Middle frontal gyrus (tissue), 1 donor: Measurements from ENCODE around the gene PPP2R5C.

Experiments used
- DNase-seq: peaks from one replicate; pipeline ENCODE4 v3.0.0-alpha.2; 2015; ENCODE audit warnings: low spot score; ENCODE audit errors: extremely low spot score

PPP2R5C gene

GRCh38 chr14:101839661-101840060 is 78.2 kb downstream of the PPP2R5C start:
- no peak for DNase-seq

- no peak for DNase-seq
Observed at GRCh38 chr14:101840649-101841369, 79.3 kb downstream of the PPP2R5C start.

DNA sequence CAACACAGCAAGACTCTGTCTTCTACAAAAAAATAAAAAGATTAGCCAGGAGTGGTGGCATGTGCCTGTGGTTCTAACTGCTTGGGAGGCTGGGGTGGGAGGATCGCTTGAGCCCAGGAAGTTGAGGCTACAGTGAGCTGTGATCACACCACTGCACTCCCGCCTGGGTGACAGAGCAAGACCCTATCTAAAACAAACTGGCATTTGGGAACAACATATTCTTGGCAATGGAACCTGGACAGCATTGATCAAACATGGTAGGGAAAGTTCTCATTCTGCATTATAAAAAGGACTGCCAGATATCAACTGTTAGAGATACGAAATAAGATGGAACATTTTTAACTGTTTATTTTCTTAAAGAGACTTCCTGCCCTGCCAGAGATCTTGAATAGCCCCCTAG is 81.5 kb downstream of the PPP2R5C start:
- no peak for DNase-seq

DNA sequence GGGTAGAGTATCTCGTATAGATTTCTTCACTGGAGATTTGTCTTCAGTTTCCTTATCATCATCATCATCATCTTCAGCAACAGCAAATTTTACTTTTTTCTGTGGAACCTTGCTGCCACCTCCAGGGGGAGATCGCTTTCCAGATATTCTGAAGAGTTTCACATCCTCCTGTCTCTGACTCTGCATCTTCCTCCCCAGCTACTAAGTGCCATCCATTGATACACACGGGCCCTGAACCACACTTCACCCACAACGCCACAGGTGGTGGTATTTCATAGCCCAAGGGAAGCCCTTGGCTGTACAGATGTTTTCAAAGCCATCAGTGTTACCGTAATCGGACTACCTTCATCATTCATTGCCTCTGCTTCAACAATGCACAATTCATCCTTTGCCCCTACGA is 82.2 kb downstream of the PPP2R5C start:
- DNase-seq = no peak

DNA sequence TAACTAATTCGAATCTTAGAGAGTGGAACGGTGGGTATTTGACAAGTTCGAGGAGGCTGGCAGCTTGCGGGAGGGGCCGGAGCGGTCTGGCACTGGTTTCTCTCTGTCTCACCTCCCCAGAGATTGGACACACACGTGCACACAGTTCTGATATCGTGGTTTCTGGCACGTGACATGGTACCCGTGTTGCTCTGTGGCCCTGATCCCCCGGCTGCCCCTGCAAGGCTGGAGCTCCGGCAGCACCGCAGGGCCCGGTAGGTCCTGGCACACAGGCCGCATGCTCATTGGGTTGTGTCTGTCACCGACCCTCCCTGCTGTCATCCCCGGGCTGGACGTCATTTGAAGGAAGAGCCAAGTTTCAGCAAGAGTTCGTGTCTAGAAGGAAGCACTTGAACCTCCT is 82.7 kb downstream of the PPP2R5C start:
- DNase-seq = no peak

DNA sequence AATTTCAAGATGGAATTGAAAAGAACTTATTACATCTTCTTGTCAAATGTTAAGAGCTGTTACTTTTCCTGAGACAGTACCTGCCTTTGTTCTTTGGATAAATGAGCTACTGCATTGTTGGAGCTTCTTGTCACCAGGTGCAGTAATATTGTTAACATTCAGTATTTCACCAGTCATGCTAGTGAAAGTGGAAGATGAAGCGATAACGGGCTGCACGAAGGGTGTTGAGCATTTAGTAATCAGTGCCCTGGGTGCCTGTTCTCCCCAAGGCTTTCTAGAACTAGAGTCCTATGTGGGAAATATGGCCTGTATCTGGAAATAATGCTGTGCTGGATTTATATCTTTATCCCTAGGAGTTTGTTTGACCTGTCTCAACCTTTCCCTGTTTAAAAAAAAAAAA is 83.2 kb downstream of the PPP2R5C start:
- no peak for DNase-seq

- no peak for DNase-seq
Observed at GRCh38 chr14:101845496-101845895, 84.0 kb downstream of the PPP2R5C start.

DNA sequence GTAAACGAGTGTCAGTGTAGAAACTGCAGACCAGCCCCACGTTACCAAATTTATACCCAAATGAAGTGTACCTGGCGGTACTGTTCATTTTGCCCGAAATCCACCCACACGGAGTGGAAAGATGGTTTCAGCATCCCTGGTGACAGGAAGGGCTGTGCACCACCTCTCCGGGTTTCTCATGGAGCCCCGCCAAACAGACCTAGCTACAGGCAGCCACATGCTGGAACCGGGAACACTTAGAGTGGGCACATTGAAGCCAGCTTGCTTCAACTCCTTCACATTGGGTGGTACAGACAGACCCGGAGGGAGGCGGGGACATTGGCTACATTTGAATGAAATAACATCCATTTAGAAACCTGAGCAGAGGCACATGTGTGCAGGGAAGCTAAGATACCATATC is 84.4 kb downstream of the PPP2R5C start:
- no peak for DNase-seq

GRCh38 chr14:101849125-101849524 is 87.6 kb downstream of the PPP2R5C start:
- no peak for DNase-seq

DNA sequence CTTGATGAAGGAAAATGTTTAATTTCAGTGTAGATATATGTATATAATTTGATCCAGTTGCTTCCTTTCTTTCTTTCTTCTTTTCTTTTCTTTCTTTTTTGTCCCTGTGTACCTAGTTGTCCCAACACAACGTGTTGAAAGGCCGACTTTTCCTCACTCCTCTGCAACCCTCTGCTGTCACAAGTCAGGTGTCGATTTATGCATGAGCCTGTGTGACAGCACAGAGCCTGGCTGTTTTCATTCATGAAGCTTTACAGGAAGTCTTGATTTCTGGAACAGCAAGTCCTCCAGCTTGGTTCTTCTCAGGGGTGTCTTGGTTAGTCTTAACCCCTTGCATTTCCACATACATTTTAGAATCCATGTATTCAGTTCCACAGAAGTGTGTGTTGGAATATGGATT is 88.1 kb downstream of the PPP2R5C start:
- DNase-seq = no peak

DNA sequence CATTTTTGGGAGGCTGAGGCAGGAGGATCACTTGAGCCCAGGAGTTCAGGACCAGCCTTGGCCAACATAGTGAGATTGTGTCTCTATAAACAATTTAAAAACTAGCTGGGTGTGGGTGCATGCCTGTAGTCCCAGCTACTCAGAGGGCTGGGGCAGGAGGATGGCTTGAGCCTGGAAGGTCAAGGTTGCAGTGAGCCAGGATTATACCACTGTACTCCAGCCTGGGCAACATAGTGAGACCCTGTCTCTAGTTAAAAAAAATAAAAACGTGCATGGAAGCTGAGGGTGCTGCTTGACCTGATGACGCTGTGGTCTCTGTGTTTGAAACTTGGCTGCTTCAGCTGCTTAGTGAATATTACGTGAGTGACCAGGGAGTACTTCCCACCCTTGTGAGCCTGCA is 89.7 kb downstream of the PPP2R5C start:
- DNase-seq = no peak

- DNase-seq = no peak
Observed at GRCh38 chr14:101851736-101852405, 90.4 kb downstream of the PPP2R5C start.

DNA sequence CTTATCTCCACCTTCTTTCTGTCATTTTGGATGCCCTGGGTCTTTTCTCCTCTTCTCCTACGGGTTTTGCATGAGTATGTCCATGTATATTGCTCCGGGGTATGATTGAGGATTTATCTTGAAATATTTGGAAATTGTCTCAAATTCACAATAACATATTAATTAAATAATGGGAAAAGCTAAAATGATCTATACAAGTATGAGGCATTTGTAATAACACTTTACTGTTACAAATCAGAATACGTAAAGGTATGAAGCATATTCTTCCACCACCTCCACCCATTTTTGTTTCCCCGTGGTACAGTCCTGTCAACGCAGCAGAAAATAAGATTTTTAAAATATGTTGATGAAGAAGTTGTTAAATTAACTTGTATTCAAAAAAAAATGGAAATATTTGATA is 91.3 kb downstream of the PPP2R5C start:
- no peak for DNase-seq

- no peak for DNase-seq
Observed at GRCh38 chr14:101853455-101854018, 92.0 kb downstream of the PPP2R5C start.

GRCh38 chr14:101854366-101854765 is 92.9 kb downstream of the PPP2R5C start:
- no peak for DNase-seq

DNA sequence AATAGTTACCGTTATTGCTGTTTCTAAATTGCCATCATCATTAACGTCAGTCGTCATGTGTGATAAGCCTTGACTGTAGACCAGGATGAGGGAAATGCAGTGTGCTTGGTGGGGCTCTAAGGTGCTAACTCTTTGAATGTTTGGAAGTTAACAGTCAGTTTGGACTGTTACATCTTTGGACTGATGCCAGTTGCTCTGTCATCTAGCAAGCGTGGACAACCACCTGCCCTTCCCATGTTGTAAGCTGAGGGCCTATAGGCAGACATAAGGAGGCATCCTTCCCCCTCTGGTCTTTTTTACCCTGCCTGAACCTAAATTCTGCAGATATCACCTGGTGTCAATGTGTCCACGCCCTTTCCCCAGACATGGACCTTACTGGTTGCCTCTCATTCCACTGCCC is 94.4 kb downstream of the PPP2R5C start:
- no peak for DNase-seq

DNA sequence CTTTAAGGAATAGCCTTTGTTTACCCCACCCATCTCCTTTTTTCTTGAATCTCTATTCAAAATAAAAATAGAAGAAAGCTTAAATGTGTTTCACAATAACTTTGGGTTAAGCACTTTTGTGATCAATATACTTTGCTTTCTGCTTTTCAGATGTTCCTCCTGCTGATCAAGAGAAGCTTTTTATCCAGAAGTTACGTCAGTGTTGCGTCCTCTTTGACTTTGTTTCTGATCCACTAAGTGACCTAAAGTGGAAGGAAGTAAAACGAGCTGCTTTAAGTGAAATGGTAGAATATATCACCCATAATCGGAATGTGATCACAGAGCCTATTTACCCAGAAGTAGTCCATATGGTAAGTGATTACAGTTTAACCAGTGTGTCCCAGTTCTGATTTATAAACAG is 95.0 kb downstream of the PPP2R5C start:
- no peak for DNase-seq

- no peak for DNase-seq
Observed at GRCh38 chr14:101857226-101857625, 95.7 kb downstream of the PPP2R5C start.

DNA sequence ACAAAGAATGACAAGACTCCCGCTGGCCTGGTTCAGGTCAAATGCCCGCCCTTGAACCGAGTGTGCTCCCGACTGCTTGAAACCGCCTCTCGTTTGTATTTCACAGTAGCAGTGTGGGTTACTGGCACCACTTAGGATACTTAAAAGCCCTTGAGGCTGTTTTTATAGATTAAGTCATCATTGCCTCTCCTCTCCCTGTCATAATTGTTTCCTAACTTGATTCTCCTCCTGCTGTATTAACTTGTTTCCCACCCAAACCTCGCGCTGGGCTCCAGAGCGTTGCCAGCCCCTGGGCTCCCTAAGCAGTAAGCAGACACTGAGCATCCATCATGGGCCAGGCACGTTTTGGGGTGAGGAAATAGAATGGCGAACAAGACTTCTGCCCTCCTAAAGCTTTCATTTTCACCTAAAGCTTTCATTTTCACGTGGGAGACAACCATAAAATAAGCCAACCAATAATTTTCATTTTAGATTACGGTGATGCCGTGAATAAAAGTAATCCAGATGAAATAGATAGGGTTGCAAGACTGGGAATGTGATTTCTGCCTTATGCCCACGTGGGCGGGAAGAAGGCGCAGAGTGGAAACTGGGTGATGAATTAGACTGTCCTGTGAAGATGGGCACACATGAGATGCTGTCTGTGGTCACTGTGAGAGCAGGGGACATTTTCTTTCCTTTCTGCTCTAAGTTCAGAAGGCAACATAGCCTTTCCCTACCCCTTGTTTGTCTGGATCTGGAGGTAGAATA is 97.5 kb downstream of the PPP2R5C start:
- DNase-seq = no peak

- no peak for DNase-seq
Observed at GRCh38 chr14:101859538-101859902, 98.0 kb downstream of the PPP2R5C start.

- DNase-seq = no peak
Observed at GRCh38 chr14:101859958-101860357, 98.4 kb downstream of the PPP2R5C start.

- DNase-seq = no peak
Observed at GRCh38 chr14:101861464-101861863, 100.0 kb downstream of the PPP2R5C start.
